SU-DHL-6 (cell line): ENCODE results near the gene CDHR2.

Source experiments
- H2AFZ ChIP-seq: fragments of 200-600 bp; sonication (generic); 2 replicates; pipeline ENCODE4 v1.6.1; 2014; ENCODE audit warnings: low read depth, mild to moderate bottlenecking, moderate library complexity, mixed read lengths, antibody characterized with exemption, low read length; ENCODE audit not compliant: severe bottlenecking
- H3F3A ChIP-seq: fragments of 200-600 bp; shearing (Covaris generic); 2 replicates; pipeline ENCODE4 v1.6.0; 2016; ENCODE audit warnings: antibody characterized with exemption, mild to moderate bottlenecking; ENCODE audit not compliant: insufficient read depth
- H3K27ac ChIP-seq: fragments of 200-600 bp; sonication (generic); 2 replicates; pipeline ENCODE4 v1.5.1; 2016; ENCODE audit warnings: low read depth, mild to moderate bottlenecking, low read length, moderate library complexity, mixed read lengths
- H3K27me3 ChIP-seq: fragments of 200-600 bp; sonication (generic), shearing (Covaris generic); 2 replicates; pipeline ENCODE4 v1.6.0; 2014; ENCODE audit warnings: mild to moderate bottlenecking, low read length
- H3K36me3 ChIP-seq: fragments of 200-600 bp; sonication (generic); 2 replicates; pipeline ENCODE4 v1.6.1; 2014; ENCODE audit warnings: mild to moderate bottlenecking, low read length, mixed read lengths
- H3K4me2 ChIP-seq: fragments of 300-600, 200-600 bp; shearing (Covaris generic), sonication (generic); 2 replicates; pipeline ENCODE4 v1.6.0; 2014; ENCODE audit warnings: low read length, low read depth, mild to moderate bottlenecking; ENCODE audit not compliant: poor library complexity, severe bottlenecking
- H3K4me3 ChIP-seq: fragments of 200-600 bp; sonication (generic); 2 replicates; pipeline ENCODE4 v1.5.1; 2014; ENCODE audit warnings: antibody characterized with exemption, low read length, mild to moderate bottlenecking, mixed read lengths; ENCODE audit not compliant: insufficient read depth, poor library complexity, severe bottlenecking
- H3K79me2 ChIP-seq: fragments of 200-600 bp; sonication (generic); 2 replicates; pipeline ENCODE4 v1.6.1; 2014; ENCODE audit warnings: mild to moderate bottlenecking, low read length, moderate library complexity; ENCODE audit not compliant: insufficient read depth
- H3K9ac ChIP-seq: fragments of 200-600 bp; sonication (generic); 2 replicates; pipeline ENCODE4 v1.7.0; 2014; ENCODE audit warnings: mild to moderate bottlenecking, low read length
- H3K9me2 ChIP-seq: fragments of 200-600 bp; sonication (generic); replicated peaks from 2 replicates; pipeline ENCODE4 v1.6.1; 2014; ENCODE audit warnings: low read length; ENCODE audit not compliant: insufficient read depth
- H3K9me3 ChIP-seq: fragments of 200-600 bp; sonication (generic); 2 replicates; pipeline ENCODE4 v1.6.1; 2014; ENCODE audit warnings: low read length, mixed read lengths; ENCODE audit not compliant: insufficient read depth
- H4K20me1 ChIP-seq: fragments of 200-600 bp; sonication (generic); 2 replicates; pipeline ENCODE4 v1.6.1; 2014; ENCODE audit warnings: low read depth, mild to moderate bottlenecking, antibody characterized with exemption, low read length, moderate library complexity, mixed read lengths
- EZH2phosphoT487 ChIP-seq: fragments of 200-600 bp; sonication (generic), shearing (Covaris generic); conservative IDR thresholded peaks from 2 replicates; pipeline ENCODE4 v1.6.1; 2018; ENCODE audit warnings: mild to moderate bottlenecking, antibody characterized with exemption, low read length, moderate library complexity, mixed read lengths
- TF ChIP-seq, protein P1 (sequence below): fragments of 200-600 bp; sonication (generic); IDR thresholded peaks from one replicate; pipeline ENCODE4 v1.5.1; 2017; ENCODE audit warnings: antibody characterized with exemption, mild to moderate bottlenecking, low read length, moderate library complexity; ENCODE audit not compliant: insufficient read depth, poor library complexity, severe bottlenecking

Gene CDHR2

DNA sequence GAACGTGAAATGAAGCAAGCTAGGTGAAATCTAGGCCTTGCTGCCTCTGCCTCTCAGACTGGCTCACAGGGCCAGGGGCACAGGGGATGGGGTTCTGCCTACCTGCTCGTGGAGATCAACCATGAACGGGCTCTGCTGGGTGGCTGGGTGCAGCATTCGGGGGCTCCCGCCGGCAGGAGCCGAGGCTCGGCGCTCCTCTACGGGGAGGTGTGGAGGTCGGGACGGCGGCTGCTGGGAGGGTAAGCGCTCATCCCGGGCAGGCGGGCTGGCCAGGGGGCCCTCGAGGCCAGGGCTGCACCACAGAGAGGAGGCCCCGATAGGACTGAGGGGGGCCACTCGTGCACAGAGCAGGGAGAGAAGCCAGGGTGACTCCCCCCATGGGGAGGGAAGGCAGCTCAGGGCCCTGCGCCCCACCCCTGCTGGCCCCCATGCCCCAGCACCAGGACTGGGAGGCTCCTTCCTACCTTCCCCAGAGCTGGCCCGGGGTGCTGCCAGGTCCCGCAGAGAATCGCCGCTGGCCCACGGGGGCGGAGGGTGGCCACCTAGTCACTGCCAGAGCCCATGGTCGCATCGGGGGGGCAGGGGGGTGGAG is 17.1 kb upstream of the CDHR2 start:
- Histone ChIP-seq H3F3A (peaks cover 18% of the 10 kb centered on the region), H3K36me3 (no peaks in the 10 kb centered on the region), H2AFZ (no peak overlapping the region), H3K79me2 (peaks cover 34% of the 10 kb centered on the region), H4K20me1 (no peaks in the 10 kb centered on the region), H3K9me2 (no peaks in the 10 kb centered on the region), H3K27me3 (no peaks in the 10 kb centered on the region), H3K27ac (no peak overlapping the region), H3K4me3 (no peak overlapping the region), H3K9me3 (no peaks in the 10 kb centered on the region), H3K9ac (no peak overlapping the region), H3K4me2 (no peak overlapping the region)
- TF ChIP-seq EZH2phosphoT487: no peak
- TF ChIP-seq, protein P1, sequence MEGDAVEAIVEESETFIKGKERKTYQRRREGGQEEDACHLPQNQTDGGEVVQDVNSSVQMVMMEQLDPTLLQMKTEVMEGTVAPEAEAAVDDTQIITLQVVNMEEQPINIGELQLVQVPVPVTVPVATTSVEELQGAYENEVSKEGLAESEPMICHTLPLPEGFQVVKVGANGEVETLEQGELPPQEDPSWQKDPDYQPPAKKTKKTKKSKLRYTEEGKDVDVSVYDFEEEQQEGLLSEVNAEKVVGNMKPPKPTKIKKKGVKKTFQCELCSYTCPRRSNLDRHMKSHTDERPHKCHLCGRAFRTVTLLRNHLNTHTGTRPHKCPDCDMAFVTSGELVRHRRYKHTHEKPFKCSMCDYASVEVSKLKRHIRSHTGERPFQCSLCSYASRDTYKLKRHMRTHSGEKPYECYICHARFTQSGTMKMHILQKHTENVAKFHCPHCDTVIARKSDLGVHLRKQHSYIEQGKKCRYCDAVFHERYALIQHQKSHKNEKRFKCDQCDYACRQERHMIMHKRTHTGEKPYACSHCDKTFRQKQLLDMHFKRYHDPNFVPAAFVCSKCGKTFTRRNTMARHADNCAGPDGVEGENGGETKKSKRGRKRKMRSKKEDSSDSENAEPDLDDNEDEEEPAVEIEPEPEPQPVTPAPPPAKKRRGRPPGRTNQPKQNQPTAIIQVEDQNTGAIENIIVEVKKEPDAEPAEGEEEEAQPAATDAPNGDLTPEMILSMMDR: no peak

DNA sequence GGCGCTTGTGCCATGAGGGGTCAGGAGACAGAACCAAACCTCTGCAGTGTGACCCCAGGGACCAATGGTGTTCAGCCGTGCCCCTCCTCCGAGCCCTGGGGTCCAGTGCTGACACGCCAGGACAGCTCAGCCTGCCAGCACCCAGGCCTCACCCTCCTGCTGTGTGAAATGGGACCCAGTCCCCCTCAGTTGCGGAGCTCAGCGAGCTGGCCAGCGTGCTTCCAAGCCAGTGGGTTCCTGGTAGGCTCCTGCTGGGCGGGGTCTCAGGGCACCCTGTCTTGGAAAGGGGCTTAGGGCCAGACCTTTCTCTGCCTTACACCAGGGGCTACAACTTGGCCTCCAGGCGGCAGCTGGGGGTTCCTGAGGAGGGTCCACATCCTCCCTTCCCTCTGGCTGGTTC is 16.3 kb upstream of the CDHR2 start:
- no peak overlapping the region for H3K27ac ChIP-seq
- no peak overlapping the region for H3K4me3 ChIP-seq
- H3K27me3 ChIP-seq: no peaks in the 10 kb centered on the region
- no peak overlapping the region for H2AFZ ChIP-seq
- H3K79me2 ChIP-seq: peaks cover 34% of the 10 kb centered on the region
- no peak overlapping the region for H3K9ac ChIP-seq
- H3K4me2 ChIP-seq: no peak overlapping the region
- no peaks in the 10 kb centered on the region for H3K36me3 ChIP-seq
- no peaks in the 10 kb centered on the region for H4K20me1 ChIP-seq
- H3K9me3 ChIP-seq: no peaks in the 10 kb centered on the region
- H3F3A ChIP-seq: peaks cover 18% of the 10 kb centered on the region
- TF ChIP-seq, protein P1: no peak
- TF ChIP-seq EZH2phosphoT487: no peak
- H3K9me2 ChIP-seq: no peaks in the 10 kb centered on the region

DNA sequence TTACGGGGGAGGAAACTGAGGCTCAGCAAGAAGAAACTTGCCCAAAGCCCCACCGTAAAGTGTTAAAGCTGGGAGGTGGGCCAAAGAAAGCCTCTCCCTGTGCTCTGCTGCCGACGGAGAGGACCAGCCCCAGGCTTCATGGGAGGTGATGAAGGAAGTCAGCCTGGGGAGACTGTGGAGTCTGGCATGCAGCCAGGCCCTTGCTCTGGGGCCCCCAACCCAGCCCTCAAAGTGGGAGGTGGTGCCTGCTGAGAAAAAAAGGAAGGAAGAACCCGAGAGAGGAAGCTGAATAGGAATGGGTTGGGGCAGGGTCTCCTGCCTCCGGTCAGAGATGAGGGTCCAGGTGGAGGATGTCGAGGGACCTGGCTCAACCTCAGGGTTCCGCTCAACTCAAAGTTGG is 15.8 kb upstream of the CDHR2 start:
- no peak overlapping the region for H2AFZ ChIP-seq
- H3K36me3 ChIP-seq: no peaks in the 10 kb centered on the region
- H3F3A ChIP-seq: peaks cover 18% of the 10 kb centered on the region
- H3K27me3 ChIP-seq: no peaks in the 10 kb centered on the region
- H3K9ac ChIP-seq: peak overlapping the region; percentile 79
- H3K9me3 ChIP-seq: no peaks in the 10 kb centered on the region
- no peak overlapping the region for H3K4me3 ChIP-seq
- H3K9me2 ChIP-seq: no peaks in the 10 kb centered on the region
- H4K20me1 ChIP-seq: no peaks in the 10 kb centered on the region
- H3K4me2 ChIP-seq: peak overlapping the region; percentile 82
- TF ChIP-seq, protein P1: no peak
- no peak for TF ChIP-seq EZH2phosphoT487
- peak overlapping the region; percentile 91 for H3K27ac ChIP-seq
- H3K79me2 ChIP-seq: peaks cover 34% of the 10 kb centered on the region
